Measurements from ENCODE around the gene NUFIP1. TPM values are rescaled to one million over a fixed set of nuclear protein-coding genes. Genes with fewer than 3 reads are reported as not detected.

NUFIP1 gene
- total RNA-seq, 1 experiment from 2014 or later, result 12.2 TPM

DNA sequence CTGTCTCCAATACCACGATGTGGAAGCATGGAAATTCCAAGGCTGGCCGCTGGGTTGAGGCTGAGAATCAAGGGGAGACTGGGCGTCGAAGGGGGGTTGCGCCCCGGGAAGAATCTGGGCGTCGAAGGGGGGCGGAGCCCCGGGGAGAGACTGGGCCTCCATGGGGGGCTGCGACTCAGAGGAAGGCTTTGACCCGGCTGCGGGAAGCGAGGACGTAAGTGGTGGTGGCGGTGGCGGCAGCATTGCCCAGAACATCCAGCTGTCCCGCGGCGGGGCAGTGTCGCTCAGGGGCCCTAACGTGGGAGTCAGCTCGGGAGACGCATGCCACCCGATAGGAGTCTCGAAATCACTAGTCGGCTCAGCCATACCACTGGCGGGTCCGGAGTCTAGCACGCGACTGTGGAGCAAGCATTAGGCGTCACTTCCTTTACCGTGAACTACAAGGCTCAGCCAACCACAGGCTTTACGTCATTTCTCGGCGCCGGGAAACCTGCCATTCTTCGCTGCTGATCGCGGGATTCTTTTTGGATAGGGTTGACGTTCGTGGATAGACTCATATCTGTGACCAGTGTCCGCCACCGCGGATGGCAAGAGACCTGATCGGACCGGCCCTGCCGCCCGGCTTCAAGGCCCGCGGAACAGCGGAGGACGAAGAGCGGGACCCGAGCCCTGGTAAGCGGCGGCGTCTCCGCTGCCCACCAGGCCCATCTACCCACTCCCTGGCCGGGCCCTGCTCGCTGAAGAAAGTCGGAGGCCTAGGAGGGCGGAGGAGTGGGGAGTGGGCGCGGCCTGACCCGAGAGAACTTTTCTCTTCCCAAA lies at the start of gene NUFIP1, which contains the start of gene GPALPP1 (continued):
- TF ChIP-seq CEBPB (IDR thresholded peaks at IDR 0.05; ENCODE audit: low read depth), result no peak
- peak; percentile 94 for TF ChIP-seq SRF (IDR thresholded peaks at IDR 0.05; ENCODE audit: low read depth)
- TF ChIP-seq ELF1 (IDR thresholded peaks at IDR 0.05; ENCODE audit: borderline replicate concordance, low read depth), result no peak
- TF ChIP-seq FOSL1 (IDR thresholded peaks at IDR 0.05; ENCODE audit: low read depth), result no peak
- TF ChIP-seq, protein P1, sequence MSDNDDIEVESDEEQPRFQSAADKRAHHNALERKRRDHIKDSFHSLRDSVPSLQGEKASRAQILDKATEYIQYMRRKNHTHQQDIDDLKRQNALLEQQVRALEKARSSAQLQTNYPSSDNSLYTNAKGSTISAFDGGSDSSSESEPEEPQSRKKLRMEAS (IDR thresholded peaks at IDR 0.05), result peak; percentile 97
- peak; percentile 93 for TF ChIP-seq ZFX (IDR thresholded peaks at IDR 0.05)

DNA sequence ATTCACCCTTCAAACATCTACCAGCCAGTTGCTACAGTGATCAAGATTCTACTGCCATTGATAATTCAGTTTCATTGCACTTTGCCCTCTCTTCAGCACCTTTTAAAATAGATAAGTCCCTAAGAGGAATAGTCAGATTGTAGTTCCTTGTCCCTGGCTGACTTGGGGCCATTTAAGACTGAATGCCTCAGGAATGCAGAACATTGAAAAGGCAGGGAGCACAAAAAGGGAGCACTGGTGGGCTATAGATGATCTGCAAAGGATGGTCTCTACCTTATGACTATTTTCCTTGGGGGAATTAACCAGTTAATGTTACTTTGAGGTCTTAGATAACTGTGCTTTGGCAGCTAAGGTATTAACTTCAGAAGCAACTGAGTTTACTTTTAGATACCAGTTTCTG lies 46.9 kb upstream of the NUFIP1 start:
- Histone ChIP-seq H3K4me1 (ENCODE audit: control insufficient read depth in 1 of 2, insufficient read depth in 2 of 2, low read length in 2 of 2) (peaks cover 0 to 11% of the 10 kb centered on the region in 2 experiments; a peak in 2 of 4 replicates), H4K20me1 (ENCODE audit: insufficient read depth) (no peaks in the 10 kb centered on the region), H2AFZ (ENCODE audit: low read depth, low read length, poor library complexity, severe bottlenecking) (no peak overlapping the region), H3K79me2 (ENCODE audit: insufficient read depth, low read length) (no peaks in the 10 kb centered on the region), H3K36me3 (ENCODE audit: control insufficient read depth in 1 of 2, insufficient read depth in 2 of 2, low read length in 2 of 2) (no peaks in the 10 kb centered on the region), H3K9ac (ENCODE audit: low read length) (no peak overlapping the region), H3K27me3 (ENCODE audit: insufficient read depth, low read length) (no peaks in the 10 kb centered on the region), H3K9me2 (ENCODE audit: insufficient read depth) (no peaks in the 10 kb centered on the region), H3K4me3 (replicated peaks in 1 of 2; ENCODE audit: low read depth in 1 of 2, low read length in 2 of 2) (no peak overlapping the region), H3K9me3 (ENCODE audit: control insufficient read depth in 1 of 2, insufficient read depth in 1 of 2, low read depth in 1 of 2, low read length in 2 of 2) (no peaks in the 10 kb centered on the region), H3K27ac (ENCODE audit: low read depth, low read length) (no peak overlapping the region), H3K4me2 (ENCODE audit: low read length) (no peak overlapping the region)
- no TSS peak for BruUV-seq (replicated peaks)
- RAD21 ChIA-PET (ENCODE audit: low non-redundant PET in 1 of 2, low total read pairs in 2 of 2, uncharacterized antibody in 2 of 2, unreplicated experiment in 2 of 2), result interaction anchor here in 1 of 2 experiments (0.6 kb wide), 1 partner anchor 627 kb away, joined by 4 read pairs; no protein-coding TSS in a partner anchor
- ATAC-seq, result no peak
- POLR2A ChIA-PET, result no interaction called here
- intact Hi-C loops (cut with micrococcal nuclease), result no loop called here
- no peak for TF ChIP-seq RAD21 (IDR thresholded peaks at IDR 0.05; ENCODE audit: low read depth)
- TF ChIP-seq, protein P1 (IDR thresholded peaks at IDR 0.05), result no peak
- no peak for TF ChIP-seq EGR1 (IDR thresholded peaks at IDR 0.05; ENCODE audit: low read depth)
- DNase-seq (ENCODE audit: low read depth, low spot score), result no peak
- CTCF ChIA-PET, result no interaction called here

Data from HCT116 (cell line).